Neural progenitor cell (in vitro differentiated cells): ENCODE data around the gene BICDL1.

Source experiments
- CTCF ChIP-seq: fragments of 200-600 bp; sonication (generic); IDR thresholded peaks from 2 replicates; pipeline ENCODE4 v1.5.1; 2017; ENCODE audit warnings: antibody characterized with exemption, mild to moderate bottlenecking
- EZH2 ChIP-seq: fragments of 200-600 bp; sonication (generic); IDR thresholded peaks from 2 replicates; pipeline ENCODE4 v1.6.1; 2017; ENCODE audit warnings: antibody characterized with exemption, mild to moderate bottlenecking, moderate library complexity
- EZH2phosphoT487 ChIP-seq: fragments of 200-600 bp; sonication (generic); IDR thresholded peaks from 2 replicates; pipeline ENCODE4 v1.6.1; 2017; ENCODE audit warnings: antibody characterized with exemption

GRCh38 chr12:120095331-120095730, 106.3 kb downstream of the BICDL1 start:
- TF ChIP-seq CTCF (no peak), EZH2 (no peak), EZH2phosphoT487 (no peak)
